GM19035 (cell line): ENCODE measurements around the gene FANCL.
"Not testable (repeated sequence)": the region's sequence is repeated elsewhere in the genome, so short reads cannot be mapped to it uniquely, and the experiment has no call there.

Experiments used
- ATAC-seq: cut with Tn5 transposase; IDR thresholded peaks from one replicate; pipeline ENCODE4 v1.9.1; 2021; ENCODE audit not compliant: unreplicated experiment

The FANCL gene

DNA sequence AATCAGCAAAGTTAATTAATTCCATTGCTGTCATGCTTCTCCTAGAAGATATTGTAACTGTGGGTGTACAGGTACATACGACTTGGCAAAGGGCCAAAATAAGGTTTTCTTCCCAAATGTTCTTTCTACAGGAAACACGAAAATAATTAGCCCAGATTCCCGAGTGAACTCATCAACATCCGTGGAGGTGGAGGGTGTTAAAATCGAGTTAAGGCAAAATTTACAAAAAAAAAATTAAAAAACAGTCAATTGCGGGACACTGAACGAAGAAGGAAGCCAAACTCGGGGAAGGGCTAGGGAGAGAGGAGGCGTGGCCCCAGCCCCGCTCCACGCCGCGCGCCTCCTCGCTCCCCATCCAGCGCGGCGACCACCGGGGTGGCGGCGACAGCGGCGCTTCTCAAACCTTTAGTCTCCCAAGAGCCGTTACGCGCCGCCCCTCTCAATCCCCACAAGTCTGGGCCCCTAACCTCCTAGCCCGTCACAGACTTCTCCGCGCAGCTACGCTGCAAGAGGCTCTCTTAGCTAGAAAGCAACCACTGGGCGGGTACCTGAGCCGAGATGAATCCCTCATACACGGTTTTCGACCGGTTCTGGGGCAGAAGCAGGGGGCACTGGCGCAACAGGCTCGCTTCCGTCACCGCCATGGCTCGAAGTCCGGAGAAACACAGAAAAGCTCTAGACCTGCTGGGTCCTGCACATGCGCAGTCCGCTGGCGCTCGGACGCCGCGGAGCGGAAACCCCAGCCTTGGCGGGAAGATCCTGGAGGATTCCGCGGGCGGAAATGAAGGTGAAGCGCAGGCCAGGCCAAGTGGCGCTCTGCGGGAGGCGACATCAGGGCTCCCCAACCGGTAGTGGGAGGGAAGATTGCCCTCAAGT lies at the start of gene FANCL:
TSS of gene FANCL (minus strand) at position 656 of the 876 bp plus-strand sequence. CDS start at position 644, 12 bp downstream.
- ATAC-seq = peak; percentile 77

DNA sequence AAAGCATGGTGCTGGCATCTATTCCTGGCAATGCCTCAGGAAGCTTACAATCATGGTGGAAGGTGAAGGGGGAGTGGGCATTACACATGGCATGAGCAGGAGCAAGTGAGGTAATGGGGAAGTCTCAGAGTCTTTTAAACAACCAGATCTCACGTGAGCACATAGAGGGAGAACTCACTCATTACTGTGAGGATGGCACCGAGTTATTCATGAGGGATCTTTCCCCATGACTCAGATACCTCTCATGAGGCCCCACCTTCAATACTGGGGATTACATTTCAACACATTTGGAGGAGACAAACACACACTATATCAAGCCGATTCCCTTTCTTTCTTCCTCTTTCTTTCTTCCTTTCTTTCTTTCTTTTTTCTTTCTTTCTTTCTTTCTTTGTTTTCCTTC lies 47.9 kb upstream of the FANCL start:
- ATAC-seq = no peak

GRCh38 chr2:58283931-58284330 lies 42.8 kb upstream of the FANCL start:
- no peak for ATAC-seq

GRCh38 chr2:58275144-58275543 lies 34.0 kb upstream of the FANCL start:
- not testable (repeated sequence) for ATAC-seq

- no peak for ATAC-seq
Observed at GRCh38 chr2:58271826-58272225, 30.7 kb upstream of the FANCL start.

- no peak for ATAC-seq
Observed at GRCh38 chr2:58268685-58269084, 27.6 kb upstream of the FANCL start.

DNA sequence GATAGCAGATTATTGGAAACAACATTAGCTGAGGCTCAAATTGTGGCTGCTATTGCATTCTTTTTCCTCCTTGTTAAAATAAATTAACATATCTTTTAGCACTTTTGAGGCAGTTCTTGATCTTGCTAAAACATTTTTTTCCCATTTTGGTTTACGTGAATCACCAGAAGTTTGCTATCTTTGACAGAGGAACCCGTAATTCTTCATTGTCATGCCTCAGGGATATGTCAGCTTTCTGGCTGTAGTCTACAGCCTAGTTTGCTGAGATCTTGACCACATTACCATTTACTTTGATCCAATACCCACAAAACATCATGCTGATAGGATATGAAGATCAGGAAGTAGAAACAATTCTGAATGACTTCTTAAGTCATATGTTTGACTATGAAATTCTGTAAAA lies 25.1 kb upstream of the FANCL start:
- ATAC-seq = no peak

GRCh38 chr2:58261209-58261608 lies 20.1 kb upstream of the FANCL start:
- ATAC-seq = no peak

DNA sequence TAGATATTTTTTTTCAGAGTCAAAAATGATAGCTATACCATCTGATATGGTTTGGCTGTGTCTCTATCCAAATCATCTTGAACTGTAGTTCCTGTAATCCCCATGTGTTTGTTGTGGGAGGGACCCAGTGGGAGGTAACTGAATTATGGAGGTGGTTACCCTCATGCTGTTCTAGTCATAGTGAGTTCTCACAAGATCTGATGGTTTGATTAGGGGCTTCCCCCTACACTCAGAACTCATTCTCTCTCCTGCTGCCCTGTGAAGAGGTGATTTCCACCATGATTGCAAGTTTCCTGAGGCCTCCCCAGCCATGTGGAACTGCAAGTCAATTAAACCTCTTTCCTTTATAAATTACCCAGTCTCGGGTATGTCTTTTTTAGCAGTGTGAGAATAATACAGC lies 17.3 kb upstream of the FANCL start:
- ATAC-seq = not testable (repeated sequence)

DNA sequence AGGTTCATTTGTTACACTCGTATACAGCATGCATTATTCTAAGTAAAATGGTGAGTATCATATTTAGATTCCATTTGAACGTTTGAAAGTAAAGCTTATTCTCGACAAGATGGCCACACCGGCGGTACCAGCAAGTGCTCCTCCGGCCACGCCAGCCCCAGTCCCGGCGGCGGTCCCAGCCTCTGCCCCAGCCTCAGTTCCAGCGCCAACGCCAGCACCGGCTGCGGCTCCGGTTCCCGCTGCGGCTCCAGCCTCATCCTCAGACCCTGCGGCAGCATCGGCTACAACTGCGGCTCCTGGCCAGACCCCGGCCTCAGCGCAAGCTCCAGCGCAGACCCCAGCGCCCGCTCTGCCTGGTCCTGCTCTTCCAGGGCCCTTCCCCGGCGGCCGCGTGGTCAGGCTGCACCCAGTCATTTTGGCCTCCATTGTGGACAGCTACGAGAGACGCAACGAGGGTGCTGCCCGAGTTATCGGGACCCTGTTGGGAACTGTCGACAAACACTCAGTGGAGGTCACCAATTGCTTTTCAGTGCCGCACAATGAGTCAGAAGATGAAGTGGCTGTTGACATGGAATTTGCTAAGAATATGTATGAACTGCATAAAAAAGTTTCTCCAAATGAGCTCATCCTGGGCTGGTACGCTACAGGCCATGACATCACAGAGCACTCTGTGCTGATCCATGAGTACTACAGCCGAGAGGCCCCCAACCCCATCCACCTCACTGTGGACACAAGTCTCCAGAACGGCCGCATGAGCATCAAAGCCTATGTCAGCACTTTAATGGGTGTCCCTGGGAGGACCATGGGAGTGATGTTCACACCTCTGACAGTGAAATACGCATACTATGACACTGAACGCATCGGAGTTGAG lies 10.4 kb upstream of the FANCL start:
- not testable (repeated sequence) for ATAC-seq

GRCh38 chr2:58241546-58241864 lies 380 bp upstream of the FANCL start:
- no peak for ATAC-seq

DNA sequence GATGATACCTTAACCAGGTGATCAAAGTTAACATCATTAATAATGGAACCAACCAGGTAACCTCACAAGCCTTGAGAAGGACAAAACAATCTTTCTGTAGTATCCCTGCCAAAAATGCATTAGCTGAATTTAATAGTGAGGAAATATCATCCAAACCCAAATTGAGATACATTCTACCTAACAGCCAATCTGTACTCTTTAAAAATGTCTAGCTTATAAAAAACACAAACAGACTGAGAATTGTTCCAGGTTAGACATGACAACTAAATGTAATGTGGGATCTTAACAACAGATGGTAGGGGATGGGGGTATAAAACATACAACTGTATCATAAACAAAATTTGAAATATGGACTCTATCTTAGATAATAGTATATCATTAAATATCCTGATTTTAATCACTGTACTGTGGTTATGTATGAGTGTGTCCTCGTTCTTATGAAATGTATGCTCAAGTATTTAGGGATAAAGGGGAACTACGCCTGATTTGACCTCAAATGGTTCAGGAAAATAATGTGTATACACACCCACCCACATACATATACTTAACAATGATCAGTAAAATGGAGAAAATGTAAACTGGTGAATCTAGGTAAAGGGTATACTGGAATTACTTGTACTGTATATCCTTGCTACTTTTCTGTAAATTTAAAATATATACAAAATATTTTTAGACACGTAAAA lies 1.7 kb downstream of the FANCL start:
- ATAC-seq = no peak

DNA sequence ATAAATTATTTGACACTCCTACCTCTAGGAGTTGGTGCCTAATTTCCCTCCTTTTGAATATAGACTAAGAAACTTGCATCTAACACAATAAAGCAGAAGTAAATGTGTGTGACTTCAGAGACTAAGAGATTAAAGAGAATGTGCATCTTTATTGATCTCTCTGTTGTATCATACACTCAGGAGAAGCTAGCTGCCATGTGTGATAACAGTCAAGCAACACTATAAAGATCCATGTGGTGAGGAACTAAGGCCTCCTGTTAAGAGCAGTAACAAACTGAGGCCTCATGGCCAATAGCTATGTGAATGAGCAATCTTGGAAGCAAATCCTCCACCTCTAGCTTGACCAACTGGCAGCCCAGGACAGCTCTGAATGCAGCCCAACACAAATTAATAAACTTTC lies 3.4 kb downstream of the FANCL start:
- ATAC-seq = no peak

DNA sequence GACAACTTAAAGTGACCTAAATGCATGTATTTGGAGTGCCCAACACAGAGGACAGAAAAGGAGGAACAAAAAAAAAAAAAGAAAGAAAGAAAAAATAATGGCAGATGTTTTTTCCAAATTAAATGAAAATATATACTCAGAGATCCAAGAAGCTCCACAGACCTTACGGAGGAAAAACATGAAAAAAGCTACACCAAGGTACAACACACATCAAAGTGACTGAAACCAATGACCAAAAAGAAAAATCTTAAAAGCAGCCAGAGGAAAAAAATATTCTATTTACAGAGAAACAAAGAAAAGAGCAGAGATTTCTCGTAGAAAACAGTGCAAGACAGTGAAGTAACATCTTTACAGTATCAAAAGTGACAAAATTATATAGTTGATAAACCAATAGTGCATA lies 5.1 kb downstream of the FANCL start:
- ATAC-seq = no peak

DNA sequence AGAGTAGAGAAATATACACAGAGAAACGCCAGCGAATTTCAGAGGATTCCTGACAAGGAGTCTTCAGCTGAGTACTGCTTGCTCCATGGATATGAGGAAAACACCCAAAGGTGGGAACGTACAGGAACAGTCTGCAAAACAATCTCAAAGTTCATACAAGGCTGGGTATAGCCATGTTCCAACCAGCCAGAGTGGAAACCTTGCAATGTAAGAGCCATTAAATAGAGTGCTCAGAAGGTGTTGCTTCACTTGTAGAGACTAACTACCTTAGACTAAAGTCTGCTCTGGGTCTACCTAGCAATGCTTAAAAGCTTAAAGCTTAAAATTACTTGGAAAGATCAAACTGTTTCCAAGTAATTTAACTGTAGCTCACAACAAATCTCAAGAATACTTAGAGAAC lies 6.0 kb downstream of the FANCL start:
- ATAC-seq = no peak

GRCh38 chr2:58228299-58228698 lies 12.8 kb downstream of the FANCL start:
- ATAC-seq = no peak

DNA sequence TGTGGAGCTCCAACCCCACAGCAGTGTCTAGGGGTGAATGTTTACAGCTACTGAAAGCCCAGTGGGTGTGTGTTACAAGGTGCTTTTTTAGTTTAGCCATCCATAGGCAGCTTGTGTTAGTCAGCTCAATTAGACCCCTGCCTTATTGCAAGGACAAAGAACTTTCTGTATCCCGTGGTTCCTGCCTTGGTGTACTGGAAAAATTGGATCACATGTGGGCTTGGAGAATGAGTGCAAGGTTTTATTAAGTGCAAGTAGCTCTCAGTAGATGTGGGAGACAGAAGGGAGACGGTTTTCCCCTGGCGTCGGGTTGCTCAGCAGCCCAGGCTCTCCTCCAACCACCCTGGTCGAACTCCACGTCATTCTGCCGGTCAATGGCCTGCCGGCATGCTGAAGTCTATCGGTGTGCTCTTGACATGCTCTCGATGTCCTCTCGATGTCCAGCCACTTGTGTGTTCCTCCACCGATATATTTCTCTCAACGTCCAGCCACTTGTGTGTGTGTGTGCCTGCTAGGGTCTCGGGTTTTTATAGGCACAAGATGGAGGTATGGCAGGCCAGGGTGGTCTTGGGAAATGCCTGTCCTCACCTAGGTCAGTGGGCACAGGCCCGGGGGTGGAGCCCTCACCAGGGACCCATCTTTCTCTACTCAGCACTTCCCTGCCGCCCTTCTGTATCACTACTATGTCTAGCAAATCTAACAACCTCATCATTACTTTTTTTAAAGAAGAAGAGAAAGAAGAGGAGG lies 13.8 kb downstream of the FANCL start:
- no peak for ATAC-seq

- ATAC-seq = no peak
Observed at GRCh38 chr2:58221909-58222308, 19.2 kb downstream of the FANCL start.

GRCh38 chr2:58215429-58215828 lies 25.7 kb downstream of the FANCL start:
- ATAC-seq = no peak

GRCh38 chr2:58210951-58211568 lies 30.1 kb downstream of the FANCL start:
- not testable (repeated sequence) for ATAC-seq
